Ishikawa (cell line): ENCODE data around the gene FGFR3.

ENCODE experiments used
- CEBPB ChIP-seq: IDR thresholded peaks from 2 replicates; pipeline ENCODE4 v1.6.1; 2012
- CREB1 ChIP-seq: IDR thresholded peaks from 2 replicates; pipeline ENCODE4 v1.6.1; 2012; ENCODE audit warnings: low read depth
- EGR1 ChIP-seq: IDR thresholded peaks from 2 replicates; pipeline ENCODE4 v1.6.1; 2012
- EP300 ChIP-seq: IDR thresholded peaks from 2 replicates; pipeline ENCODE4 v1.6.1; 2012; ENCODE audit warnings: borderline replicate concordance
- FOXM1 ChIP-seq: IDR thresholded peaks from 2 replicates; pipeline ENCODE4 v1.6.1; 2012; ENCODE audit warnings: low read depth, borderline replicate concordance
- NFIC ChIP-seq: IDR thresholded peaks from 2 replicates; pipeline ENCODE4 v1.6.1; 2012
- RAD21 ChIP-seq: IDR thresholded peaks from 2 replicates; pipeline ENCODE4 v1.6.1; 2012; ENCODE audit warnings: low read depth
- REST ChIP-seq: IDR thresholded peaks from 2 replicates; pipeline ENCODE4 v1.6.1; 2012; ENCODE audit warnings: low read depth, mild to moderate bottlenecking
- TAF1 ChIP-seq: IDR thresholded peaks from 2 replicates; pipeline ENCODE4 v1.6.1; 2012; ENCODE audit warnings: low read depth, mild to moderate bottlenecking
- TCF12 ChIP-seq: IDR thresholded peaks from 2 replicates; pipeline ENCODE4 v1.6.1; 2012; ENCODE audit warnings: low read depth
- USF1 ChIP-seq: IDR thresholded peaks from 2 replicates; pipeline ENCODE4 v1.6.1; 2012
- YY1 ChIP-seq: IDR thresholded peaks from 2 replicates; pipeline ENCODE4 v1.6.1; 2012; ENCODE audit warnings: low read depth

DNA sequence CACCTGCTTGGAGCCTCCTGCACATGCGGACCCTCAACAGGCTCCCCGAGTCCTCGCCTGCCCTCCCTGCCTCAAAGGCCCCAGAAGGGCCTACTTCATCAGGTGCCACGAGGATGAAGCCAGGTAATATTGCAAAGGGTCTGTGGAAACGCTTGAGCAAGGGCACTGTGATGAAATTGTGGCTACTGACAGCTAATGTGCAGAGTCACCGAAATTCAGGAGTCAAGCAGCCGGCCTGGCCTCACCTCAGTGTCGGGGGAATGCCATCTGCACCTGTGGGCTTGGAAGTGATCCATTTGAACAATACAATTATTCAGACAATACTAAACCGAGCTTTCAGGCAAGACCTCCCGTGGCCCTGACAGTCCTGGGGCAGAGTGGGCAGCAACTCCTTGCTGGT, 3.1 kb upstream of the FGFR3 start:
- no peak for TF ChIP-seq RAD21
- no peak for TF ChIP-seq TAF1
- no peak for TF ChIP-seq FOXM1
- TF ChIP-seq CEBPB: no peak
- no peak for TF ChIP-seq CREB1
- TF ChIP-seq REST: no peak
- no peak for TF ChIP-seq YY1
- no peak for TF ChIP-seq NFIC
- no peak for TF ChIP-seq USF1
- TF ChIP-seq TCF12: no peak
- TF ChIP-seq EGR1: no peak
- no peak for TF ChIP-seq EP300
